Right lobe of liver (tissue), 6 donors: ENCODE data around the gene SCG2. TPM values are rescaled to one million over a fixed set of nuclear protein-coding genes. Genes with fewer than 3 reads are reported as not detected.

Experiments
- ATAC-seq, 4 donors: fragments of 200-7000 bp; cut with Tn5 transposase; one replicate each; pipeline ENCODE4 v1.9.1; 2020; ENCODE audit warnings: mild to moderate bottlenecking in 4 of 4, moderate library complexity in 4 of 4
- DNase-seq, 3 donors: peaks; one replicate each; pipeline ENCODE4 v3.0.0-alpha.2; 2020
- H3K27ac ChIP-seq, 3 donors: fragments of 200-600 bp; one replicate each; pipeline ENCODE4 v1.8.0; 2022
- H3K27me3 ChIP-seq, 2 donors: fragments of 200-600 bp; one replicate each; pipeline ENCODE4 v1.8.0; 2022
- H3K36me3 ChIP-seq, 4 donors: fragments of 200-600 bp; sonication (generic) in 1 of 4; one replicate each; pipeline versions ENCODE4 v1.5.1 to v1.8.0; 2017 to 2022; ENCODE audit warnings: control low read depth in 1 of 4
- H3K4me1 ChIP-seq, 4 donors: fragments of 200-600 bp; sonication (generic) in 1 of 4; one replicate each; pipeline versions ENCODE4 v1.5.1 to v1.8.0; 2017 to 2022; ENCODE audit warnings: control low read depth in 1 of 4
- H3K4me3 ChIP-seq, 3 donors: fragments of 200-600 bp; one replicate each; pipeline ENCODE4 v1.8.0; 2022
- H3K9me3 ChIP-seq, 4 donors: fragments of 200-600 bp; sonication (generic) in 1 of 4; one replicate each; pipeline versions ENCODE4 v1.5.1 to v1.8.0; 2017 to 2022; ENCODE audit warnings: control low read depth in 1 of 4
- CTCF ChIP-seq, 4 donors: fragments of 200-600 bp in 3 of 4; fragments of 450-650 bp in 1 of 4; IDR thresholded peaks; one replicate each; pipeline versions ENCODE4 v1.5.1 to v1.8.0; 2016 to 2022; ENCODE audit warnings: antibody characterized with exemption in 4 of 4, mild to moderate bottlenecking in 2 of 4
- POLR2A ChIP-seq: fragments of 450-650 bp; IDR thresholded peaks from one replicate; pipeline ENCODE4 v1.6.1; 2017; ENCODE audit warnings: antibody characterized with exemption, mild to moderate bottlenecking
- WGBS: methylation state at CpG from one replicate; pipeline ENCODE4 v1.1.6; 2018; ENCODE audit warnings: low coverage, low lambda C conversion rate; ENCODE audit not compliant: insufficient coverage; ENCODE audit errors: missing lambda C conversion rate; 5-methylcytosine and 5-hydroxymethylcytosine counted together
- intact Hi-C, 2 donors: fragments of 100-400 bp; cut with DNase I; formaldehyde crosslinking; loops; one replicate each; pipeline versions ENCODE4 v1.11.2 to v1.14.1; 2022
- total RNA-seq, 6 experiments: library from RNA; depleted of rRNA in 2 of 6; stranded (reverse); fragments of >200 nt in 2 of 6; fragmentation: NEBNext Ultra II Directional in 3 of 6; extraction: Animal tissue kit (Norgen Biotek cat#: 25700) in 3 of 6; gene quantifications; one replicate each; pipeline versions ENCODE4 v1.1.0 to v1.2.4, GENCODE V29; 2016 to 2023
- donor health status: DM: no; HTN: yes; CAD: no.
- donor health status: DM: no; HTN: no; CAD: no.
- donor health status: DM: no; HTN: no; CAD: no.
- donor health status: DM: no; HTN: yes; CAD: no.
- donor health status: DM: no; HTN: yes; CAD: no.

The SCG2 gene
- total RNA-seq, 6 experiments from 2014 or later, result not detected

- WGBS, result 47% methylated on average over 6 of the region's 6 CpGs
- H3K36me3 ChIP-seq, result no peaks in the 10 kb centered on the region
- TF ChIP-seq POLR2A (no peak), CTCF (IDR thresholded peaks at IDR 0.05) (no peak)
These were observed 2.4 kb downstream of the SCG2 start for GRCh38 chr2:223599640-223600380.

GRCh38 chr2:223598994-223599639 is 3.0 kb downstream of the SCG2 start:
- ATAC-seq, result no peak
- no peak overlapping the region for H3K4me3 ChIP-seq
- WGBS, result 69% methylated on average over 2 of the region's 2 CpGs
- H3K9me3 ChIP-seq, result no peaks in the 10 kb centered on the region
- intact Hi-C loops, result no loop called here
- TF ChIP-seq CTCF (IDR thresholded peaks at IDR 0.05) (no peak), POLR2A (no peak)
- H3K27ac ChIP-seq, result no peak overlapping the region
- no peaks in the 10 kb centered on the region for H3K36me3 ChIP-seq
- H3K27me3 ChIP-seq, result no peaks in the 10 kb centered on the region
- DNase-seq, result no peak
- no peaks in the 10 kb centered on the region for H3K4me1 ChIP-seq

More at GRCh38 chr2:223599640-223600380, 2.4 kb downstream of the SCG2 start:
- Histone ChIP-seq H3K27me3 (no peaks in the 10 kb centered on the region), H3K4me3 (no peak overlapping the region), H3K9me3 (no peaks in the 10 kb centered on the region), H3K27ac (no peak overlapping the region), H3K4me1 (no peaks in the 10 kb centered on the region)
- DNase-seq, result no peak
- no peak for ATAC-seq
- intact Hi-C loops, result no loop called here

GRCh38 chr2:223597076-223597475 is 5.1 kb downstream of the SCG2 start:
- H3K36me3 ChIP-seq, result no peaks in the 10 kb centered on the region
- intact Hi-C loops, result no loop called here
- ATAC-seq (no peak), DNase-seq (no peak)
- no peaks in the 10 kb centered on the region for H3K9me3 ChIP-seq
- TF ChIP-seq CTCF (IDR thresholded peaks at IDR 0.05), result no peak
- H3K27ac ChIP-seq, result no peak overlapping the region
- H3K27me3 ChIP-seq, result no peaks in the 10 kb centered on the region
- H3K4me1 ChIP-seq, result no peaks in the 10 kb centered on the region
- H3K4me3 ChIP-seq, result no peak overlapping the region

- Histone ChIP-seq H3K36me3 (no peaks in the 10 kb centered on the region), H3K4me1 (no peaks in the 10 kb centered on the region), H3K4me3 (no peak overlapping the region), H3K27ac (no peak overlapping the region), H3K27me3 (no peaks in the 10 kb centered on the region), H3K9me3 (no peaks in the 10 kb centered on the region)
- intact Hi-C loops, result no loop called here
- DNase-seq (no peak), ATAC-seq (no peak)
- 100% methylated on average over 1 of the region's 1 CpG for WGBS
- TF ChIP-seq CTCF (IDR thresholded peaks at IDR 0.05) (no peak), POLR2A (no peak)
These were observed 6.0 kb downstream of the SCG2 start for GRCh38 chr2:223596208-223596607.
